KOPT-K1 (cell line): ENCODE measurements around the gene IFI44.

ENCODE experiments used
- H3K27ac ChIP-seq: fragments of 200-600 bp; sonication (generic); 2 replicates; pipeline ENCODE4 v1.5.1; 2016; ENCODE audit warnings: antibody characterized with exemption, mild to moderate bottlenecking, low read depth, low read length; ENCODE audit not compliant: poor library complexity, severe bottlenecking
- H3K36me3 ChIP-seq: fragments of 200-600 bp; sonication (generic); 2 replicates; pipeline ENCODE4 v1.5.1; 2017; ENCODE audit warnings: antibody characterized with exemption, mild to moderate bottlenecking, low read length, moderate library complexity; ENCODE audit not compliant: insufficient read depth
- H3K9me3 ChIP-seq: fragments of 200-600 bp; sonication (generic); 2 replicates; pipeline ENCODE4 v1.5.1; 2017; ENCODE audit warnings: antibody characterized with exemption, low read length, mild to moderate bottlenecking; ENCODE audit not compliant: insufficient read depth, poor library complexity, severe bottlenecking

IFI44 gene, protein sequence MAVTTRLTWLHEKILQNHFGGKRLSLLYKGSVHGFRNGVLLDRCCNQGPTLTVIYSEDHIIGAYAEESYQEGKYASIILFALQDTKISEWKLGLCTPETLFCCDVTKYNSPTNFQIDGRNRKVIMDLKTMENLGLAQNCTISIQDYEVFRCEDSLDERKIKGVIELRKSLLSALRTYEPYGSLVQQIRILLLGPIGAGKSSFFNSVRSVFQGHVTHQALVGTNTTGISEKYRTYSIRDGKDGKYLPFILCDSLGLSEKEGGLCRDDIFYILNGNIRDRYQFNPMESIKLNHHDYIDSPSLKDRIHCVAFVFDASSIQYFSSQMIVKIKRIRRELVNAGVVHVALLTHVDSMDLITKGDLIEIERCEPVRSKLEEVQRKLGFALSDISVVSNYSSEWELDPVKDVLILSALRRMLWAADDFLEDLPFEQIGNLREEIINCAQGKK

GRCh38 chr1:78649628-78650027, at the start of gene IFI44:
TSS of gene IFI44 (plus strand) at chr1:78649831. CDS start at chr1:78650196, 365 bp downstream.
- H3K9me3 ChIP-seq: peaks cover 26% of the 10 kb centered on the region
- no peaks in the 10 kb centered on the region for H3K36me3 ChIP-seq
- peak within 1 kb of the TSS; percentile 57 for H3K27ac ChIP-seq

- no peaks in the 10 kb centered on the region for H3K9me3 ChIP-seq
- H3K27ac ChIP-seq: no peak overlapping the region
- no peaks in the 10 kb centered on the region for H3K36me3 ChIP-seq
These were observed 48.6 kb upstream of the IFI44 start for GRCh38 chr1:78601068-78601467.

DNA sequence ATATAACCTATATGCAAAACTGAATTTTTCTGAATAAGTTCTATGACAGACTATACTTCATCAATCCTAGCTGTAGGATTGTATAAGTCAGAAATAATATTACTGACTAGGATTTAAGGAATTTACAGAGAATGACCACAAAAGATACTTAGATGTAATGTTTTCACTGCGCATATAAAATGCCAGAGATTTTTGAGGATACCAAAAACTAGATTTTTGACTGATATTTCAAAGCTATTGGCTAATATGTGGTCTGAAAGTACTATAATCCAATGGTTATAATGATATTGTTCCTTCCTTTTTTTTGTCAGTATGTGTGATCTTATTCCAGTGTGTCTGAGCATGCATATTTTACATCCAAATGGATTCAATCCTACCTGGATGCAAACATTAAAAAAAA, 46.4 kb upstream of the IFI44 start:
- Histone ChIP-seq H3K9me3 (no peaks in the 10 kb centered on the region), H3K27ac (no peak overlapping the region), H3K36me3 (no peaks in the 10 kb centered on the region)

GRCh38 chr1:78604643-78605042, 45.0 kb upstream of the IFI44 start:
- H3K9me3 ChIP-seq: no peaks in the 10 kb centered on the region
- no peaks in the 10 kb centered on the region for H3K36me3 ChIP-seq
- H3K27ac ChIP-seq: no peak overlapping the region

- H3K9me3 ChIP-seq: no peaks in the 10 kb centered on the region
- H3K27ac ChIP-seq: no peak overlapping the region
- no peaks in the 10 kb centered on the region for H3K36me3 ChIP-seq
These were observed 43.4 kb upstream of the IFI44 start for GRCh38 chr1:78606274-78606673.

DNA sequence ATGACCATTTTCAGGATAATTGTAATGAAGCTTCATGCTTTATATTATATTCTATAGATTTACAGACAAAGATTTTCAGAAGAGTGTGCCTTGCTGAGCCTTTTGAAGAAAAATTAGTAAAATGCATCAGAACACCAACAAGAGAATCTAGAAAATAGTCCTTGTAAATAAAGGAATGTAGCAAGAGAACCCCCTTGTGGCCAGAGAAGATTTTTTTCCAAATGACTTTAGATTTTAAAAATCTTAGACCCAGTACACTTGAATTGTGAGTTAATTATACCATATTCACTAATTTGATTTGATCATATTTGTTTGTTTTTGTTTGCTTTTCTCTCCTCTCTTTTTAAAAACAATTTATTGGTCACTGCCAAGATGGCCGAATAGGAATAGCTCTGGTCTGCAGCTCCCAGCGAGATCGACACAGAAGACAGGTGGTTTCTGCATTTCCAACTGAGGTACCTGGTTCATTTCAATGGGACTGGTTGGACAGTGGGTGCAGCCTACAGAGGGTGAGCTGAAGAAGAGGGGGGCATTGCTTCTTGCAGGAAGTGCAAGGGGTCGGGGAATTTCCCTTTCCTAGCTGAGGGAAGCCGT, 42.2 kb upstream of the IFI44 start:
- H3K36me3 ChIP-seq: no peaks in the 10 kb centered on the region
- H3K9me3 ChIP-seq: no peaks in the 10 kb centered on the region
- no peak overlapping the region for H3K27ac ChIP-seq

- H3K27ac ChIP-seq: no peak overlapping the region
- H3K9me3 ChIP-seq: no peaks in the 10 kb centered on the region
- no peaks in the 10 kb centered on the region for H3K36me3 ChIP-seq
These were observed 41.7 kb upstream of the IFI44 start for GRCh38 chr1:78607944-78608343.

DNA sequence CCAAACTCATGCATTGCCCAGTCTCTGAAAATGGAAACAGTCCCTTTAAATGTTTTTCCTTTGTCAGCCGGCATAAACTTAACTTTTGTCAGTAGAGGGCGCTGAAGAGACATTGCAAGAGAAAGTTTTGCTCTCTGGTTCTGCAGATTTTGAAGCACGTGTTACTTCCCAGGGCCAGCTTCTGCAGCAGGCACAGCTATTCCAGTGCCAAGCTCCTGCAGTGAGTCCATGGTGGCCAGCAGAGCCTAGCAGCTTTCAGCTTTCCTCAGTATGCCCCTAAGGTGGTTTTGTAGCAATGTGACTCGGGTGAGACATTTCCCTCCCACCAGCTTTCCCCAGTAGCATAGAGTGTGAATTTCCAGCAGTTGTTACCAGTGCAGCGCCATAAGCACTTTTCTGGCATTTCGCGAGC, 32.0 kb upstream of the IFI44 start:
- Histone ChIP-seq H3K36me3 (no peaks in the 10 kb centered on the region), H3K27ac (no peak overlapping the region), H3K9me3 (no peaks in the 10 kb centered on the region)

DNA sequence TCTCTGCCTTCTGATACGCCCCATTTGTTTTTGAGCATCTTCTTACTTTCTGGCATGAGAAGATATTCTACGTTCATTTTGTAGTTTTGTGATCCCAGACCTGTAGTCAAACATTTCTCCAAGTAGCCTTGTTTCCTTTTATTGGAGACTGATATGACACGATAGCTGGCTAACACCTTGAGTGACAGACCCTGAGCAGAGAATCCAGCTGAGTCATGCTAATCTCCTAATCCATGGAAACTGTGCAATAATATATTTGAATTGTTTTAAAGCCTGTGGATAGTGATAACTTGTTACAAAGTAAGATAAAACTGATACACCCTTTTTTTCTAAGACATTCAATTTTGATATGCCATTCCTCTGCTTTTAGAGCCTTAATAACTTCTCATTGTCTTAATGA, 30.6 kb upstream of the IFI44 start:
- no peaks in the 10 kb centered on the region for H3K9me3 ChIP-seq
- no peaks in the 10 kb centered on the region for H3K36me3 ChIP-seq
- H3K27ac ChIP-seq: no peak overlapping the region

DNA sequence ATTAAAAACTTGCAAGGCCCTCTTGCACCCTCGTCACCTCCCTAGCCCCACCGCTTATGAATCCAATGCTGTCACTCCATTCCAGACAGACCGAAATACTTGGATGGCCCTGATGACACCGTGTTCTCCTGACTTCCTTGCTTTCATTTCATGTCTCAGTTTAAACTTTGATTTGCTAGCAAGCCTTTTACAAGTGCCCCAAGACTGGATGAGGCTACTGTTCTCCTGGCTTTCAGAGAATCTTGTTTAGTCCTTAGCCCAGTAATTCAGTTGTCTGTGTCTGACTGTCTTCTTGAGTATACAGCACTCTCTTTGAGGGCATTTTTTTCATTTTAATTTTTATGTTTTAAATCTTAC, 30.2 kb upstream of the IFI44 start:
- Histone ChIP-seq H3K36me3 (no peaks in the 10 kb centered on the region), H3K9me3 (no peaks in the 10 kb centered on the region), H3K27ac (no peak overlapping the region)

DNA sequence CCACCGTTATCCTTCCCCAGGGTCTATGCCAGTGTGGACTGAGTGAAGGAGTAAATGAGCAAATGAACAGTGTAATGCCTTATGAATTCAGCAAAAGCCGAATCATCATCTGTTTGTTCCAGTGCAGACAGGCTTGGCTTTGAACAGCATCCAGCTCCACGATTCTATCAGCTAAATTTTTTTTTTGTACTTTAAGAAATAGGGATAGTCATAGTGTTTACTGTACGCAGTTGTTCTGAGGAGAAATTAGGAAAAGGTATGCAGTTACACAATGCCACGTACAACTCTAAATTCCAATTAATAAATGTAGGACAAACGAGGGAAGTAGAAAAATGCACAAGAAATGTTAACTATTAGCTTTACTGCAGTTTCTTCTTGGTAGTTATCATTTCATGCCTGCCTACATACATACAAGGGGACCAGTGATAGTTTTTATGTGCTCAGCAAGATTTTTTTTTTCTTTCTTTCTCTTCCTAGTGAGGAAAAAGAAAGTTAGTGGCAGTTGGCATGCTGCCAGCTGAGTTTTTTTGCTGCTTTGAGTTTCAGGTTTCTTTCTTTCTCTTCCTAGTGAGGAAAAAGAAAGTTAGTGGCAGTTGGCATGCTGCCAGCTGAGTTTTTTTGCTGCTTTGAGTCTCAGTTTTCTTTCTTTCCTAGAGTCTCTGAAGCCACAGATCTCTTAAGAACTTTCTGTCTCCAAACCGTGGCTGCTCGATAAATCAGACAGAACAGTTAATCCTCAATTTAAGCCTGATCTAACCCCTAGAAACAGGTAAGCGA, 29.6 kb upstream of the IFI44 start, which contains the start of gene IFI44L:
IFI44L (plus strand) TSS at position 646 of the 777 bp plus-strand sequence. CDS start 7,468 bp downstream, outside the sequence.
- H3K9me3 ChIP-seq: no peaks in the 10 kb centered on the region
- H3K36me3 ChIP-seq: no peaks in the 10 kb centered on the region
- H3K27ac ChIP-seq: peak within 1 kb of the TSS; percentile 4

DNA sequence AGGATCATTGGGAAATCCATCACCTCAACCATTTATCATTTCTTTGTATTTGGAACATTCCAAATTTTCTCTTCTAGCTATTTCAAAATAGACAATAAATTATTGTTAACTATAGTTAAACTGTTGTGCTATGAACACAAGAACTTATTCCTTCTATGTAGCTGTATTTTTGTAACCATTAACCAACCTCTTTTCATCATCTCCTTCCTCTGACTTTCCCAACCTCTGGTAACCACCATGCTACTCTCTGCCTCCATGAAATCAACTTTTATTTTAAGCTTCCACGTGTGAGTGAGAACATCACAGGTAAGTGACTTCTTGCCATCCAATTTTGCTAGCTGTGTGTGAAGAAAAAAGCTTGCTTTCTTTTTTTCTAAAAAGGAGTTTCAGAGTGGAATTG, 29.0 kb upstream of the IFI44 start:
- Histone ChIP-seq H3K36me3 (no peaks in the 10 kb centered on the region), H3K9me3 (no peaks in the 10 kb centered on the region), H3K27ac (peak overlapping the region; percentile 4)

DNA sequence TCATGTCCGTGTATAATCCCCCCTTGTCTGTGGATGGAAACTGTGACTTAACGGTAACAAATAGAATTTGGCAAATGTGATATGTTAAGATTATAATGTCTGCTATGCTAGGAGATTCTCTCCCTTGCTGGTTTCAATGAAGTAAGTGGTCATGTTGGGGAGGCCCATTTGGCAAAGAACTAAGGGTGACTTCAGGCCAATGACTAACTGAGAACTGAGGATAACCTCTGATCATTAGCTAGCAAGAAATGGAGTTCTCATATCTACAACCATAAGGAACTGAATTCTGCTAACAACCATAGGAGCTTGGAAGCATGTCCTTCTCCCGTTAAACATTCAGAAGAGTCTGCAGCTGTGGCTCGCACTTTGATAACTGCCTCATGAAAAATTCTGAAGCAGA, 27.1 kb upstream of the IFI44 start:
- Histone ChIP-seq H3K36me3 (no peaks in the 10 kb centered on the region), H3K9me3 (no peaks in the 10 kb centered on the region), H3K27ac (no peak overlapping the region)

GRCh38 chr1:78624035-78624434, 25.6 kb upstream of the IFI44 start:
- Histone ChIP-seq H3K27ac (no peak overlapping the region), H3K36me3 (no peaks in the 10 kb centered on the region), H3K9me3 (no peaks in the 10 kb centered on the region)

DNA sequence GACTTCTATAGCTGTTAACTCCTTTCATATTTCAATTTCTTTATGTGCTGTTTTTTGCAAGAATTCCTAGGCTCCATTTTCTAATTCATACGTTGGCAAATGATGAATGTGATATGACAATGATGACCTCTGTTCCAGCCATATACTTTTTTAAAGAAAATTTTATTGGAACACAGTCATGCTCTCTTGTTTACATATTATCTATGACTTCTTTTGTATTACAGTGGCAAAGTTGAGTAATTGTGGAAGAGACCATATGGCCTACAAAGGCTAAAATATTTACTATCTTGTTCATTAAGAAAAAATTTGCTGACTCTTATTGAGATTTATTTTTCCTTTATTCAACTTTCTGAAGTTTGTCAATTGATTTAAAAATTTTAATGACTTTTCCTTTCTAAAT, 22.3 kb upstream of the IFI44 start:
- Histone ChIP-seq H3K27ac (no peak overlapping the region), H3K9me3 (no peaks in the 10 kb centered on the region)

More for the DNA sequence above, 22.3 kb upstream of the IFI44 start:
- no peaks in the 10 kb centered on the region for H3K36me3 ChIP-seq
